Esophagus muscularis mucosa (tissue), 4 donors: ENCODE results near the gene DCN. TPM values are rescaled to one million over a fixed set of nuclear protein-coding genes. Genes with fewer than 3 reads are reported as not detected.

Experiments used
- DNase-seq: peaks from one replicate; pipeline ENCODE4 v3.0.0-alpha.2; 2017; ENCODE audit errors: extremely low spot score
- H3K27ac ChIP-seq, 4 donors: fragments of 200-600 bp; sonication (generic); replicated peaks in 1 of 4; 1 replicate in 3 of 4; 2 replicates in 1 of 4; pipeline ENCODE4 v1.5.1; 2016 to 2019; ENCODE audit warnings: mild to moderate bottlenecking in 1 of 4
- H3K27me3 ChIP-seq, 4 donors: fragments of 200-600 bp; sonication (generic); one replicate each; pipeline versions ENCODE4 v1.5.1 to v1.6.0; 2016 to 2019
- H3K36me3 ChIP-seq, 4 donors: fragments of 200-600 bp; sonication (generic); one replicate each; pipeline ENCODE4 v1.5.1; 2016 to 2019
- H3K4me1 ChIP-seq, 4 donors: fragments of 200-600 bp; sonication (generic); one replicate each; pipeline ENCODE4 v1.5.1; 2016 to 2019
- H3K4me3 ChIP-seq, 4 donors: fragments of 200-600 bp; sonication (generic); 1 replicate in 2 of 4; 2 replicates in 2 of 4; pipeline ENCODE4 v1.5.1; 2016 to 2019; ENCODE audit warnings: mild to moderate bottlenecking in 4 of 4, moderate library complexity in 1 of 4
- H3K9me3 ChIP-seq, 4 donors: fragments of 200-600 bp; sonication (generic); 1 replicate in 3 of 4; 2 replicates in 1 of 4; pipeline ENCODE4 v1.5.1; 2016 to 2019
- CTCF ChIP-seq, 3 experiments: fragments of 200-600 bp in 2 of 3; fragments of 450-650 bp in 1 of 3; sonication (generic) in 2 of 3; IDR thresholded peaks; one replicate each; pipeline ENCODE4 v1.5.1; 2017 to 2019; ENCODE audit warnings: antibody characterized with exemption in 3 of 3, mild to moderate bottlenecking in 2 of 3, moderate library complexity in 1 of 3
- EP300 ChIP-seq: sonication (generic); formaldehyde crosslinking; IDR thresholded peaks from one replicate; pipeline ENCODE4 v1.6.1; 2017; ENCODE audit warnings: antibody characterized with exemption
- POLR2A ChIP-seq: fragments of 450-650 bp; IDR thresholded peaks from one replicate; pipeline ENCODE4 v1.6.1; 2017; ENCODE audit warnings: antibody characterized with exemption, moderate library complexity, mild to moderate bottlenecking, low read depth
- POLR2AphosphoS5 ChIP-seq, 2 donors: sonication (generic); formaldehyde crosslinking; IDR thresholded peaks; one replicate each; pipeline ENCODE4 v1.6.1; 2017; ENCODE audit warnings: antibody characterized with exemption in 2 of 2
- WGBS: methylation state at CpG from one replicate; pipeline ENCODE4 v1.1.5; 2018; 5-methylcytosine and 5-hydroxymethylcytosine counted together
- intact Hi-C: fragments of 100-400 bp; cut with DNase I; formaldehyde crosslinking; loops from one replicate; pipeline ENCODE4 v1.15.1; 2023
- small RNA-seq, 3 donors: library from RNA; depleted of rRNA; stranded (forward); fragments of <200 nt; gene quantifications; one replicate each; pipeline ENCODE3, GENCODE V24; 2016
- total RNA-seq, 4 donors: library from RNA; depleted of rRNA; stranded (reverse); fragments of >200 nt; gene quantifications; one replicate each; pipeline versions ENCODE4 v1.1.0 to v1.2.1, GENCODE V29; 2016

The DCN gene
- total RNA-seq, 4 donors from 2014 or later, result 1,186 to 2,089 (median 1,762) TPM

GRCh38 chr12:91098461-91098860 lies 84.2 kb downstream of the DCN start:
- Histone ChIP-seq H3K4me3 (no peak overlapping the region), H3K27me3 (no peaks in the 10 kb centered on the region), H3K36me3 (no peaks in the 10 kb centered on the region), H3K4me1 (no peaks in the 10 kb centered on the region), H3K9me3 (no peaks in the 10 kb centered on the region), H3K27ac (no peak overlapping the region)
- TF ChIP-seq EP300, result no peak
- no peak for TF ChIP-seq POLR2A
- no peak for DNase-seq
- intact Hi-C loops, result no loop called here

DNA sequence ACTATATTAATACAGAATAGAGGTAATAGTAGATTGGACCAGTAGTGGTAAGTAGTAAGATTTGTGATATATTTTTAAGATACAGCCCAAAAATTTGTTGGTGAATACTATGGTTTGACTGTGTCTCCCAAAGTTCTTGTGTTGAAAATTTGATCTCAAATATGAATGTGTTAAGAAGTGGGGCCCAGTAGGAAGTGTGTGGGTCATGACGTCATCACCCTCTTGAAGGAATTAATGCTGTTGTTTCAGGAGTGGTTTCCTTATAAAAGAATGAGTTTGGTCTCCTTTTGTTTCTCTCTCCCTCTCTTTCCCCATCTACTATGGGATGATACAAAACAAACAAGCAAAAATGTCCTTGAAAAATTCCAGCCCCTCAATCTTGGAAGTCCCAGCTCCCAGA lies 87.7 kb downstream of the DCN start:
- no peak for TF ChIP-seq POLR2AphosphoS5 (IDR thresholded peaks at IDR 0.05)
- TF ChIP-seq POLR2A, result no peak
- no peak for TF ChIP-seq EP300
- TF ChIP-seq CTCF (IDR thresholded peaks at IDR 0.05), result no peak
- 72% methylated on average over 1 of the region's 1 CpG for WGBS
- H3K36me3 ChIP-seq, result no peaks in the 10 kb centered on the region

DNA sequence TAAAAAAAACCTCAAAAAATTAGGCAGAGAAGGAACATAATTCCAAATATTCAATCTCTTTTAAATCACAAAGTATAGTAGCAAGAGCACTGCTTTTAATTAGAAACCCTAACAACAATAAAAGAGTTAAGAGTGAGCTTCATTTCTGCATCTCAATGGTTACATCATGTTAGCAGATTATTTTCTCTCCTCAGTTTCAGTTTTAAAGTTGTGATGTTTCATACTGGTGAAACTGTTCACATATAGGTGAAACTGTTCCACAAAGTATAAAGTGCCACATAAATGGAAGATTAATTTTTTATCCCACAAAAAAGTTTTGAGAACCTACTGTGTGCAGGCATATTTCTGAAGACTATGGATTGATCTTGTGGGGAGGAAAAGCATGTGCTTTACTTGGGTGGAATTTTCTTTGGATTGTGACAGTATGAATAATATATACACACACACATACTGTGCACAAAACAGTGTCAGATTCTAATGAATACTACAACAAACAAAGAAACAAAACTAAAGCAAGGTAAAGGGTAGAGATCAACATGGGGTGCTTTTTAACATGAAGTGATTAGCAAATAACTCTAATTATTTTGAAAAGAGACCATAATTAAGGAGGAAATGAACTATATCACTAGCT lies 88.5 kb downstream of the DCN start:
- Histone ChIP-seq H3K27ac (no peak overlapping the region), H3K4me1 (no peaks in the 10 kb centered on the region), H3K36me3 (no peaks in the 10 kb centered on the region), H3K27me3 (no peaks in the 10 kb centered on the region), H3K4me3 (no peak overlapping the region), H3K9me3 (peaks cover 0 to 19% (median 13%) of the 10 kb centered on the region in 4 donors)
- no peak for TF ChIP-seq EP300
- TF ChIP-seq POLR2A, result no peak
- no peak for TF ChIP-seq CTCF (IDR thresholded peaks at IDR 0.05)
- TF ChIP-seq POLR2AphosphoS5 (IDR thresholded peaks at IDR 0.05), result no peak
- intact Hi-C loops, result no loop called here
- no peak for DNase-seq

More for the DNA sequence above, 87.7 kb downstream of the DCN start:
- no peak for DNase-seq
- intact Hi-C loops, result no loop called here
- H3K4me3 ChIP-seq, result no peak overlapping the region
- H3K9me3 ChIP-seq, result peaks cover 0 to 10% (median 5%) of the 10 kb centered on the region in 4 donors
- H3K4me1 ChIP-seq, result no peaks in the 10 kb centered on the region
- no peak overlapping the region for H3K27ac ChIP-seq
- no peaks in the 10 kb centered on the region for H3K27me3 ChIP-seq

GRCh38 chr12:91093341-91093740 lies 89.3 kb downstream of the DCN start:
- H3K36me3 ChIP-seq, result no peaks in the 10 kb centered on the region
- no peaks in the 10 kb centered on the region for H3K4me1 ChIP-seq
- peaks cover 0 to 23% (median 15%) of the 10 kb centered on the region in 4 donors for H3K9me3 ChIP-seq
- TF ChIP-seq POLR2AphosphoS5 (IDR thresholded peaks at IDR 0.05) (no peak), EP300 (no peak), CTCF (IDR thresholded peaks at IDR 0.05) (no peak)
- WGBS, result 83% methylated on average over 4 of the region's 4 CpGs
- DNase-seq, result no peak
- intact Hi-C loops, result no loop called here
- H3K27ac ChIP-seq, result no peak overlapping the region
- no peaks in the 10 kb centered on the region for H3K27me3 ChIP-seq
- H3K4me3 ChIP-seq, result no peak overlapping the region

GRCh38 chr12:91091916-91092715 lies 90.5 kb downstream of the DCN start:
- Histone ChIP-seq H3K36me3 (no peaks in the 10 kb centered on the region), H3K9me3 (peaks cover 0 to 30% (median 19%) of the 10 kb centered on the region in 4 donors), H3K4me3 (no peak overlapping the region), H3K27ac (no peak overlapping the region), H3K4me1 (no peaks in the 10 kb centered on the region), H3K27me3 (no peaks in the 10 kb centered on the region)
- 74% methylated on average over 5 of the region's 6 CpGs for WGBS
- TF ChIP-seq CTCF (IDR thresholded peaks at IDR 0.05), result no peak
- no peak for TF ChIP-seq EP300
- no peak for TF ChIP-seq POLR2AphosphoS5 (IDR thresholded peaks at IDR 0.05)
- no peak for TF ChIP-seq POLR2A
- intact Hi-C loops, result no loop called here
- DNase-seq, result no peak

Small RNAs within 50 kb of the gene (small RNA-seq; reads per million reads assigned to genes)
- 0 reads per million in 3 donors for gene AC007115.1

Other genes with a start within 250 kb of the DCN start
- not detected for gene CCER1, start 227.6 kb downstream of the DCN start, total RNA-seq
- gene EPYC, start 177.8 kb downstream of the DCN start, total RNA-seq, result not detected
- not detected for gene KERA, start 124.8 kb downstream of the DCN start, total RNA-seq
- 10 to 100 TPM; 36.6 to 83.5 (median 63.7) TPM for gene LUM, start 71.3 kb downstream of the DCN start, total RNA-seq